H1 (cell line): ENCODE data around the gene CAPN2. TPM values are rescaled to one million over a fixed set of nuclear protein-coding genes. Genes with fewer than 3 reads are reported as not detected.

Source experiments
- SP4 ChIP-seq: IDR thresholded peaks from 2 replicates; pipeline ENCODE4 v1.6.1; 2012; ENCODE audit warnings: low read length, inconsistent platforms
- polyA plus RNA-seq, 7 experiments: library from polyadenylated mRNA; depleted of rRNA in 3 of 7; stranded (reverse) in 5 of 7; unstranded in 2 of 7; fragments of >200 nt in 5 of 7; fragments of 200-250 nt in 2 of 7; gene quantifications; 1 replicate in 5 of 7; 2 replicates in 1 of 7; 4 replicates in 1 of 7; pipeline versions ENCODE4 v1.2.1 to v1.2.3, GENCODE V29; 2011 to 2013; ENCODE audit warnings: missing spikeins in 2 of 7, mixed read lengths in 2 of 7
- total RNA-seq: library from RNA; stranded (reverse); fragmentation: NEBNext Ultra II Directional; extraction: Animal tissue kit (Norgen Biotek cat#: 25700); gene quantifications from 2 replicates; pipeline ENCODE4 v1.2.1, GENCODE V29; 2021

Gene CAPN2
- total and polyA plus RNA-seq, 2 of the 8 experiments (the other 6 are each of a cell fraction or from before 2014, with no cell fraction given), result 9.2 to 10.3 TPM

GRCh38 chr1:223695014-223695548 lies 17.3 kb upstream of the CAPN2 start (continued):
- no peak for TF ChIP-seq SP4
